GM12878 (cell line): ENCODE results near the gene NPTX1. TPM values are rescaled to one million over a fixed set of nuclear protein-coding genes. Genes with fewer than 3 reads are reported as not detected.

Experiments
- ATAC-seq: fragments of 200-7000 bp; cut with Tn5 transposase; 3 replicates; pipeline ENCODE4 v1.9.1; 2020; ENCODE audit warnings: mild to moderate bottlenecking, moderate library complexity
- BruUV-seq: library from RNA; stranded (reverse); fragments of 400-500 nt; replicated peaks from 2 replicates; lab custom pipeline; 2021; lab: Mats Ljungman, UMichigan
- CTCF ChIA-PET: fragments of 300-600 bp; sonication (Branson Sonifier 250); formaldehyde crosslinking; extraction: SDS; loops from one replicate; lab custom pipeline; 2021; ENCODE audit warnings: inconsistent platforms; lab: Yijun Ruan, JAX
- POLR2A ChIA-PET: fragments of 350-600 bp; formaldehyde crosslinking; extraction: SDS; loops from one replicate; lab custom pipeline; 2021; ENCODE audit warnings: inconsistent platforms; lab: Charles Lee
- RAD21 ChIA-PET: fragments of 300-600 bp; sonication (Branson Sonifier 250); formaldehyde crosslinking; loops from one replicate; lab custom pipeline; 2023; ENCODE audit warnings: antibody characterized with exemption; ENCODE audit not compliant: unreplicated experiment; lab: Charles Lee
- SMC1A ChIA-PET: fragments of 300-600 bp; sonication (Branson Sonifier 250); formaldehyde crosslinking; loops from one replicate; lab custom pipeline; 2023; ENCODE audit not compliant: unreplicated experiment, uncharacterized antibody; lab: Charles Lee
- DNase-seq: peaks from one replicate; pipeline ENCODE4 v3.0.0-alpha.2; 2011; ENCODE audit warnings: low read depth, low spot score
- FAIRE-seq: peaks from 3 replicates; lab custom pipeline; 2011; peaks lifted over from hg19 to GRCh38; lab: Jason Lieb, UNC
- H2AFZ ChIP-seq: 2 replicates; pipeline ENCODE4 v1.6.0; 2011; ENCODE audit warnings: low read depth, low read length, control low read depth; ENCODE audit not compliant: control insufficient read depth
- H3K27ac ChIP-seq: 2 replicates; pipeline ENCODE4 v1.5.1; 2011; ENCODE audit warnings: control low read depth; ENCODE audit not compliant: control insufficient read depth, insufficient read depth
- H3K27me3 ChIP-seq, 2 experiments: replicated peaks in 1 of 2; 2 replicates each; pipeline versions ENCODE4 v1.6.0 to v1.6.1; 2011; ENCODE audit warnings: low read length in 1 of 2; ENCODE audit not compliant: control insufficient read depth in 2 of 2, insufficient read depth in 2 of 2
- H3K36me3 ChIP-seq, 2 experiments: 2 replicates each; pipeline ENCODE4 v1.5.1; 2011; ENCODE audit warnings: low read length in 1 of 2; ENCODE audit not compliant: control insufficient read depth in 2 of 2, insufficient read depth in 2 of 2
- H3K4me1 ChIP-seq: 2 replicates; pipeline ENCODE4 v1.6.1; 2011; ENCODE audit warnings: mild to moderate bottlenecking, low read length, moderate library complexity, mixed read lengths; ENCODE audit not compliant: control insufficient read depth, insufficient read depth
- H3K4me2 ChIP-seq: 2 replicates; pipeline ENCODE4 v1.6.0; 2011; ENCODE audit warnings: control low read depth; ENCODE audit not compliant: control insufficient read depth, insufficient read depth
- H3K4me3 ChIP-seq: fragments of 200-600 bp; sonication (generic); 2 replicates; pipeline ENCODE4 v1.5.1; 2016
- H3K79me2 ChIP-seq: 2 replicates; pipeline ENCODE4 v1.6.0; 2011; ENCODE audit warnings: low read length; ENCODE audit not compliant: control insufficient read depth, insufficient read depth
- H3K9ac ChIP-seq: 2 replicates; pipeline ENCODE4 v1.8.0; 2011; ENCODE audit warnings: low read length, control low read depth, mixed read lengths; ENCODE audit not compliant: control insufficient read depth, insufficient read depth
- H3K9me3 ChIP-seq: replicated peaks from 3 replicates; pipeline ENCODE4 v1.5.1; 2011; ENCODE audit warnings: mild to moderate bottlenecking, low read length; ENCODE audit not compliant: control insufficient read depth, insufficient read depth
- H4K20me1 ChIP-seq: 2 replicates; pipeline ENCODE4 v1.6.0; 2011; ENCODE audit not compliant: control insufficient read depth, insufficient read depth
- GATAD2B ChIP-seq: fragments of 450-650 bp; conservative IDR thresholded peaks from 2 replicates; pipeline ENCODE4 v1.6.1; 2017; ENCODE audit warnings: low read depth, mild to moderate bottlenecking, moderate library complexity
- MEF2B ChIP-seq: fragments of 450-650 bp; IDR thresholded peaks from 2 replicates; pipeline ENCODE4 v1.6.1; 2018; ENCODE audit warnings: mild to moderate bottlenecking, moderate library complexity; ENCODE audit not compliant: partially characterized antibody, poor library complexity, severe bottlenecking
- SREBF2 ChIP-seq: IDR thresholded peaks from 2 replicates; pipeline ENCODE4 v1.6.1; 2012; ENCODE audit warnings: mild to moderate bottlenecking, low read length
- SUPT20H ChIP-seq: IDR thresholded peaks from 2 replicates; pipeline ENCODE4 v1.6.1; 2011; ENCODE audit warnings: low read depth, mild to moderate bottlenecking, low read length, moderate library complexity, borderline replicate concordance; ENCODE audit not compliant: control insufficient read depth
- WGBS: methylation state at CpG from one replicate; pipeline ENCODE4 v1.1.6; 2016; ENCODE audit warnings: low lambda C conversion rate; ENCODE audit not compliant: insufficient replicate concordance, insufficient coverage; ENCODE audit errors: missing lambda C conversion rate; 5-methylcytosine and 5-hydroxymethylcytosine counted together
- in situ Hi-C: fragments of 300-500 bp; cut with MboI; formaldehyde crosslinking; loops from 9 replicates; pipeline ENCODE4 v1.14.3; 2018; ENCODE audit warnings: mixed read lengths
- intact Hi-C: fragments of 100-400 bp; cut with micrococcal nuclease; formaldehyde crosslinking; loops from one replicate; pipeline ENCODE4 v1.14.2; 2022; ENCODE audit not compliant: unreplicated experiment
- polyA plus RNA-seq, 11 experiments: library from polyadenylated mRNA; depleted of rRNA in 4 of 11; unstranded in 6 of 11; stranded (reverse) in 5 of 11; fragments of >200 nt; fragmentation: Nextera tagmentation in 4 of 11; fragmentation: Illumina TruSeq in 1 of 11; extraction: Ambion mirVana in 4 of 11; extraction: Trizol in 1 of 11; gene quantifications; 1 replicate in 1 of 11; 2 replicates in 10 of 11; pipeline versions ENCODE4 v1.2.1 to v1.2.3, GENCODE V29; 2011 to 2016; ENCODE audit warnings: inconsistent platforms in 2 of 11, missing spikeins in 2 of 11, low read depth in 1 of 11
- total RNA-seq, 4 experiments: library from RNA; depleted of rRNA in 3 of 4; stranded (reverse); fragments of >200 nt in 3 of 4; fragmentation: Illumina TruSeq in 1 of 4; extraction: Trizol in 1 of 4; gene quantifications; 2 replicates each; pipeline versions ENCODE4 v1.2.1 to v1.2.3, GENCODE V29; 2013 to 2021
- TF ChIP-seq, protein P1 (sequence below): fragments of 450-650 bp; formaldehyde crosslinking; IDR thresholded peaks from 2 replicates; pipeline ENCODE4 v1.4.0; 2022; ENCODE audit warnings: mild to moderate bottlenecking, moderate library complexity
- TF ChIP-seq, protein P2 (sequence below): IDR thresholded peaks from 2 replicates; pipeline ENCODE4 v1.6.1; 2012; ENCODE audit warnings: improper control_type of control experiment, low read depth, low read length; ENCODE audit not compliant: insufficient replicate concordance
- TF ChIP-seq, protein P3 (sequence below): fragments of 450-650 bp; IDR thresholded peaks from 2 replicates; pipeline ENCODE4 v1.6.1; 2017; ENCODE audit warnings: mild to moderate bottlenecking, moderate library complexity

Gene NPTX1
- total and polyA plus RNA-seq, 10 of the 15 experiments (the other 5 are each of a cell fraction or from before 2014, with no cell fraction given) = not detected

DNA sequence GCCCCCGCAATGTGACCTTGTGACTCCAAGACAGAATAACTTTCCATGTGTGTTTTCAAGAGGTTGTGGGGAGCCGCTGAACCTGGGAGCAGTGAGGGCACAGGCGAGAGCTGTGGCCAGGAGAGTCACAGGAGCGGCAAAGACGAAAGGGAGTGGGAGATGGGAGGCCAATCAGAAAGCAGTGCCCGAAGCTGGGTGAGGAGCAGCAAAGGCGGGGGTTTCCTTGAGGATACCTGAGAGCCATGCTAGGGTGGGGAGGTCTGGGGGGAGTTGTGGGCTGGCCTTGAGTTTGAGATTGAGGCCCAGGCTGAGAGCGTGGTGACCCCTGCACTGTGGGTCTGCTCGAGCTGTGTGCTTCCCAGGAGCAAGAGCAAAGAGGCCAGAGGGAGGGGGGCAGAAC lies 23.2 kb upstream of the NPTX1 start:
- DNase-seq = no peak
- CTCF ChIA-PET = interaction anchor here (0.6 kb wide), 1 partner anchor 470 kb away, joined by 3 read pairs; no protein-coding TSS in a partner anchor
- FAIRE-seq = no peak

More for the DNA sequence above, 23.2 kb upstream of the NPTX1 start:
- Histone ChIP-seq H3K36me3 (no peaks in the 10 kb centered on the region), H3K27ac (no peak overlapping the region), H3K4me2 (no peak overlapping the region), H3K9ac (no peak overlapping the region), H4K20me1 (no peaks in the 10 kb centered on the region; the same call in 1 of the 2 replicates), H3K4me3 (no peak overlapping the region), H3K9me3 (no peaks in the 10 kb centered on the region), H3K79me2 (no peaks in the 10 kb centered on the region), H2AFZ (no peak overlapping the region), H3K27me3 (peaks cover 0 to 4% of the 10 kb centered on the region in 2 experiments; a peak in 2 of 4 replicates), H3K4me1 (no peaks in the 10 kb centered on the region)
- ChIA-PET RAD21 (no interaction called here), SMC1A (no interaction called here), POLR2A (no interaction called here)
- TF ChIP-seq, protein P1, sequence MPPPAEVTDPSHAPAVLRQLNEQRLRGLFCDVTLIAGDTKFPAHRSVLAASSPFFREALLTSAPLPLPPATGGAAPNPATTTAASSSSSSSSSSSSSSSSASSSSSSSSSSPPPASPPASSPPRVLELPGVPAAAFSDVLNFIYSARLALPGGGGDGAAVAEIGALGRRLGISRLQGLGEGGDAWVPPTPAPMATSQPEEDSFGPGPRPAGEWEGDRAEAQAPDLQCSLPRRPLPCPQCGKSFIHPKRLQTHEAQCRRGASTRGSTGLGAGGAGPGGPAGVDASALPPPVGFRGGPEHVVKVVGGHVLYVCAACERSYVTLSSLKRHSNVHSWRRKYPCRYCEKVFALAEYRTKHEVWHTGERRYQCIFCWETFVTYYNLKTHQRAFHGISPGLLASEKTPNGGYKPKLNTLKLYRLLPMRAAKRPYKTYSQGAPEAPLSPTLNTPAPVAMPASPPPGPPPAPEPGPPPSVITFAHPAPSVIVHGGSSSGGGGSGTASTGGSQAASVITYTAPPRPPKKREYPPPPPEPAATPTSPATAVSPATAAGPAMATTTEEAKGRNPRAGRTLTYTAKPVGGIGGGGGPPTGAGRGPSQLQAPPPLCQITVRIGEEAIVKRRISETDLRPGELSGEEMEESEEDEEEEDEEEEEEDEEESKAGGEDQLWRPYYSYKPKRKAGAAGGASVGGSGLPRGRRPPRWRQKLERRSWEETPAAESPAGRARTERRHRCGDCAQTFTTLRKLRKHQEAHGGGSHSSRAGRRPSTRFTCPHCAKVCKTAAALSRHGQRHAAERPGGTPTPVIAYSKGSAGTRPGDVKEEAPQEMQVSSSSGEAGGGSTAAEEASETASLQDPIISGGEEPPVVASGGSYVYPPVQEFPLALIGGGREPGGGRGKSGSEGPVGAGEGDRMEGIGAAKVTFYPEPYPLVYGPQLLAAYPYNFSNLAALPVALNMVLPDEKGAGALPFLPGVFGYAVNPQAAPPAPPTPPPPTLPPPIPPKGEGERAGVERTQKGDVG (CRISPR knock-in tag) = no peak
- TF ChIP-seq GATAD2B = no peak
- TF ChIP-seq SREBF2 = no peak
- no peak for TF ChIP-seq SUPT20H
- no peak for TF ChIP-seq MEF2B
- TF ChIP-seq, protein P2, sequence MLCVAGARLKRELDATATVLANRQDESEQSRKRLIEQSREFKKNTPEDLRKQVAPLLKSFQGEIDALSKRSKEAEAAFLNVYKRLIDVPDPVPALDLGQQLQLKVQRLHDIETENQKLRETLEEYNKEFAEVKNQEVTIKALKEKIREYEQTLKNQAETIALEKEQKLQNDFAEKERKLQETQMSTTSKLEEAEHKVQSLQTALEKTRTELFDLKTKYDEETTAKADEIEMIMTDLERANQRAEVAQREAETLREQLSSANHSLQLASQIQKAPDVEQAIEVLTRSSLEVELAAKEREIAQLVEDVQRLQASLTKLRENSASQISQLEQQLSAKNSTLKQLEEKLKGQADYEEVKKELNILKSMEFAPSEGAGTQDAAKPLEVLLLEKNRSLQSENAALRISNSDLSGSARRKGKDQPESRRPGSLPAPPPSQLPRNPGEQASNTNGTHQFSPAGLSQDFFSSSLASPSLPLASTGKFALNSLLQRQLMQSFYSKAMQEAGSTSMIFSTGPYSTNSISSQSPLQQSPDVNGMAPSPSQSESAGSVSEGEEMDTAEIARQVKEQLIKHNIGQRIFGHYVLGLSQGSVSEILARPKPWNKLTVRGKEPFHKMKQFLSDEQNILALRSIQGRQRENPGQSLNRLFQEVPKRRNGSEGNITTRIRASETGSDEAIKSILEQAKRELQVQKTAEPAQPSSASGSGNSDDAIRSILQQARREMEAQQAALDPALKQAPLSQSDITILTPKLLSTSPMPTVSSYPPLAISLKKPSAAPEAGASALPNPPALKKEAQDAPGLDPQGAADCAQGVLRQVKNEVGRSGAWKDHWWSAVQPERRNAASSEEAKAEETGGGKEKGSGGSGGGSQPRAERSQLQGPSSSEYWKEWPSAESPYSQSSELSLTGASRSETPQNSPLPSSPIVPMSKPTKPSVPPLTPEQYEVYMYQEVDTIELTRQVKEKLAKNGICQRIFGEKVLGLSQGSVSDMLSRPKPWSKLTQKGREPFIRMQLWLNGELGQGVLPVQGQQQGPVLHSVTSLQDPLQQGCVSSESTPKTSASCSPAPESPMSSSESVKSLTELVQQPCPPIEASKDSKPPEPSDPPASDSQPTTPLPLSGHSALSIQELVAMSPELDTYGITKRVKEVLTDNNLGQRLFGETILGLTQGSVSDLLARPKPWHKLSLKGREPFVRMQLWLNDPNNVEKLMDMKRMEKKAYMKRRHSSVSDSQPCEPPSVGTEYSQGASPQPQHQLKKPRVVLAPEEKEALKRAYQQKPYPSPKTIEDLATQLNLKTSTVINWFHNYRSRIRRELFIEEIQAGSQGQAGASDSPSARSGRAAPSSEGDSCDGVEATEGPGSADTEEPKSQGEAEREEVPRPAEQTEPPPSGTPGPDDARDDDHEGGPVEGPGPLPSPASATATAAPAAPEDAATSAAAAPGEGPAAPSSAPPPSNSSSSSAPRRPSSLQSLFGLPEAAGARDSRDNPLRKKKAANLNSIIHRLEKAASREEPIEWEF = no peak
- TF ChIP-seq, protein P3, sequence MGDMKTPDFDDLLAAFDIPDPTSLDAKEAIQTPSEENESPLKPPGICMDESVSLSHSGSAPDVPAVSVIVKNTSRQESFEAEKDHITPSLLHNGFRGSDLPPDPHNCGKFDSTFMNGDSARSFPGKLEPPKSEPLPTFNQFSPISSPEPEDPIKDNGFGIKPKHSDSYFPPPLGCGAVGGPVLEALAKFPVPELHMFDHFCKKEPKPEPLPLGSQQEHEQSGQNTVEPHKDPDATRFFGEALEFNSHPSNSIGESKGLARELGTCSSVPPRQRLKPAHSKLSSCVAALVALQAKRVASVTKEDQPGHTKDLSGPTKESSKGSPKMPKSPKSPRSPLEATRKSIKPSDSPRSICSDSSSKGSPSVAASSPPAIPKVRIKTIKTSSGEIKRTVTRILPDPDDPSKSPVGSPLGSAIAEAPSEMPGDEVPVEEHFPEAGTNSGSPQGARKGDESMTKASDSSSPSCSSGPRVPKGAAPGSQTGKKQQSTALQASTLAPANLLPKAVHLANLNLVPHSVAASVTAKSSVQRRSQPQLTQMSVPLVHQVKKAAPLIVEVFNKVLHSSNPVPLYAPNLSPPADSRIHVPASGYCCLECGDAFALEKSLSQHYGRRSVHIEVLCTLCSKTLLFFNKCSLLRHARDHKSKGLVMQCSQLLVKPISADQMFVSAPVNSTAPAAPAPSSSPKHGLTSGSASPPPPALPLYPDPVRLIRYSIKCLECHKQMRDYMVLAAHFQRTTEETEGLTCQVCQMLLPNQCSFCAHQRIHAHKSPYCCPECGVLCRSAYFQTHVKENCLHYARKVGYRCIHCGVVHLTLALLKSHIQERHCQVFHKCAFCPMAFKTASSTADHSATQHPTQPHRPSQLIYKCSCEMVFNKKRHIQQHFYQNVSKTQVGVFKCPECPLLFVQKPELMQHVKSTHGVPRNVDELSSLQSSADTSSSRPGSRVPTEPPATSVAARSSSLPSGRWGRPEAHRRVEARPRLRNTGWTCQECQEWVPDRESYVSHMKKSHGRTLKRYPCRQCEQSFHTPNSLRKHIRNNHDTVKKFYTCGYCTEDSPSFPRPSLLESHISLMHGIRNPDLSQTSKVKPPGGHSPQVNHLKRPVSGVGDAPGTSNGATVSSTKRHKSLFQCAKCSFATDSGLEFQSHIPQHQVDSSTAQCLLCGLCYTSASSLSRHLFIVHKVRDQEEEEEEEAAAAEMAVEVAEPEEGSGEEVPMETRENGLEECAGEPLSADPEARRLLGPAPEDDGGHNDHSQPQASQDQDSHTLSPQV = no peak
- 38% methylated on average over 9 of the region's 9 CpGs for WGBS
- in situ Hi-C loops = no loop called here
- intact Hi-C loops = no loop called here
- no peak for ATAC-seq
- no TSS peak for BruUV-seq
